ENCODE data around the gene KCP.

The KCP gene

DNA sequence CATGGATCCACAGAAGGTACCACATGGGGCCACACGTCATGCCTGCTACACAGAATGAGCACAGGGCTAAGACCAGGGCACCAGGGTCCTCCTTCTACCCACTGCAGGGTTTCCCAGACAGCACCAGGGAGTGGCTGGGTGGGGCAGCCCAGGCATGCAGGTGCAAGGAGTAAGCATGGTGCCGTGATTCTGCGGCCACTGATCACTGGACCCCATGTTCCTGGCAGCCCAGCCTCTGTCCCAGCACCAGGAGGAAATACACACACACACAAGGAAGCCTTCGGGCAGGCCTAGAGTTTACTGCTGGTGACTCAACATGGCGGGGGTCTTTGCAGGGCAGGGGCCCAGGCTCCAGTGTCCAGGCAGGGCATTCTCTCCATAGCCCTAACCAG, 33.9 kb downstream of the KCP start:
- peaks cover 3% of the 10 kb centered on the region for H3K27me3 Mint-ChIP-seq (ENCODE audit: low read depth)
- TF ChIP-seq CTCF (IDR thresholded peaks at IDR 0.05; ENCODE audit: unreplicated experiment in 3 of 3), result no peak
- H3K27ac Mint-ChIP-seq, result no peak overlapping the region
- no peak overlapping the region for H3K4me3 Mint-ChIP-seq
- peaks cover 6% of the 10 kb centered on the region for H3K4me1 Mint-ChIP-seq
- H3K9me3 Mint-ChIP-seq, result no peaks in the 10 kb centered on the region
- H3K36me3 Mint-ChIP-seq (ENCODE audit: low read depth), result no peaks in the 10 kb centered on the region

DNA sequence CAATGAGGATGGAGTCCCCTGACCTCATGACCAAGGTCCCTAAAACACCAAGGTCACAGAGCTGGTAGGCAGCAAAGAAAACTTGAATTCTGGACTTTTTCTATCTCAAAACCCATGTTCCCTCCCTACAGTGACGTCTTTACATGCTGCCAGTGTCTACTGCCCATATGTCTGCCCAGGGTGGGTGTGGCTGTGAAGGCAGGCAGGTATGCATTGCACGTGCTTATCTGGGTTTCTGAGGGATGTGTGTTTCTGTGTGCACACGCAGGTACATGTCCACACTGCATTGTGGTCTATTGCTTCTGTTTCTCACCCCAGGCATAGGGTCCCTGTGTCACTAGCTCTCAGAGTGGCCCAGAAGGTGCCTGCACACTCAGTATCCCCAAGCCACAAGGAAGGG, 34.4 kb downstream of the KCP start:
- Mint-ChIP-seq H3K9me3 (no peaks in the 10 kb centered on the region), H3K27ac (no peak overlapping the region), H3K4me1 (peaks cover 6% of the 10 kb centered on the region), H3K27me3 (ENCODE audit: low read depth) (peaks cover 7% of the 10 kb centered on the region), H3K4me3 (no peak overlapping the region), H3K36me3 (ENCODE audit: low read depth) (no peaks in the 10 kb centered on the region)
- TF ChIP-seq CTCF (IDR thresholded peaks at IDR 0.05; ENCODE audit: unreplicated experiment in 3 of 3), result no peak

- Mint-ChIP-seq H3K36me3 (ENCODE audit: low read depth) (no peaks in the 10 kb centered on the region), H3K4me1 (peaks cover 6% of the 10 kb centered on the region), H3K27me3 (ENCODE audit: low read depth) (peaks cover 12% of the 10 kb centered on the region), H3K9me3 (no peaks in the 10 kb centered on the region), H3K4me3 (no peak overlapping the region), H3K27ac (no peak overlapping the region)
- no peak for TF ChIP-seq CTCF (IDR thresholded peaks at IDR 0.05; ENCODE audit: unreplicated experiment in 3 of 3)
Measured at GRCh38 chr7:128875523-128875948, 35.0 kb downstream of the KCP start.

- Mint-ChIP-seq H3K36me3 (ENCODE audit: low read depth) (no peaks in the 10 kb centered on the region), H3K9me3 (no peaks in the 10 kb centered on the region), H3K4me3 (no peak overlapping the region), H3K4me1 (peaks cover 12% of the 10 kb centered on the region), H3K27me3 (ENCODE audit: low read depth) (peaks cover 18% of the 10 kb centered on the region), H3K27ac (no peak overlapping the region)
- TF ChIP-seq CTCF (IDR thresholded peaks at IDR 0.05; ENCODE audit: unreplicated experiment in 3 of 3), result no peak
Measured at GRCh38 chr7:128874140-128875031, 36.1 kb downstream of the KCP start.

DNA sequence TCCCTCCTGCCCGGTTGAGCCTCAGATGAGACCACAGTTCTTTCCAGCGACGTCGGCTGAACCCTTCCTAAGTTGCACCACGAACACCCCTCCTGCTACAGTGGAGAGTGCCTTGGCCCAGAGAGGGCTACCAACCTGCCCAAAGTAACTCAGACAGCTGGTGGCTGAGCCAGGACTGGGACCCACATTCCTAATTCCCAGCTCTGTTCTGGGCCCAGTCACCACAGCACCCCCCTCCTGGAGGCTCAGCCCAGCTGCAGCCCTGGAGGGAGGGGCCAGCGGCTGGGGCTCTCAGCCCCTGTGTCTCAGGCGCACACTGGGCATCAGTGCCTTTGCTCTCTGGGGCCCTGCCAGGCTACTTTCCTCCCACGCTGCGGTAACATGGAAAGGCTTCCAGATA, 37.3 kb downstream of the KCP start:
- no peak overlapping the region for H3K27ac Mint-ChIP-seq
- TF ChIP-seq CTCF (IDR thresholded peaks at IDR 0.05; ENCODE audit: unreplicated experiment in 3 of 3), result no peak
- H3K9me3 Mint-ChIP-seq, result no peaks in the 10 kb centered on the region
- H3K4me1 Mint-ChIP-seq, result peaks cover 19% of the 10 kb centered on the region
- H3K4me3 Mint-ChIP-seq, result peak overlapping the region in 1 of 3 experiments; percentile 41
- peaks cover 21% of the 10 kb centered on the region for H3K27me3 Mint-ChIP-seq (ENCODE audit: low read depth)
- H3K36me3 Mint-ChIP-seq (ENCODE audit: low read depth), result no peaks in the 10 kb centered on the region

DNA sequence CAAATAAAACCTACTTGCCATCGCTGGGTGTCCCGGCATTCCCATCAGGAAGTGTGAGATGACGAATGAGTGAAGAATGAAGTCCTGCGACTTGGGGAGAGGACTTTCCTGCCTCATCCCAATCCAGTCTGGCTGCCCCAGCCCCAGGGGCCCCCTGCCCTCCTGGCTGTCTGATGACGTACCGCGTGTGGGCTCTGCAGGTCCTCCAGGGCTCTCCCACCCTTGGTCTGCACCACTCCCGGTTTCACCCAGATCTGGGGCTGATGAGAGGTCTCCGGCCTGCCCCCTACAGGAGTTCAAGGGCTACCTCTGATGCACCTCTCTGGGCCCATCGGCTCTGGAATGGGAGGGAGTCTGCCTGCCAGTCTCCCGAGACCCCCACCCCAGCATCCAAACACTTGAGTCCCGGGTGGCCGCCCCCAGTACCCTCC, 38.1 kb downstream of the KCP start:
- no peak for TF ChIP-seq CTCF (IDR thresholded peaks at IDR 0.05; ENCODE audit: unreplicated experiment in 3 of 3)
- H3K9me3 Mint-ChIP-seq, result no peaks in the 10 kb centered on the region
- H3K4me3 Mint-ChIP-seq, result no peak overlapping the region
- H3K27me3 Mint-ChIP-seq (ENCODE audit: low read depth), result peaks cover 29% of the 10 kb centered on the region
- no peak overlapping the region for H3K27ac Mint-ChIP-seq
- peaks cover 26% of the 10 kb centered on the region for H3K4me1 Mint-ChIP-seq
- H3K36me3 Mint-ChIP-seq (ENCODE audit: low read depth), result no peaks in the 10 kb centered on the region

Data from nephron (organoid).